Stimulated activated CD8-positive, alpha-beta memory T cell treated with anti-CD3 and anti-CD28 coated beads, Interleukin-7, amount 100 ng/mL, for 48 hours (primary cell): ENCODE measurements around the gene PFKM.
"Not testable (repeated sequence)": the region's sequence is repeated elsewhere in the genome, so short reads cannot be mapped to it uniquely, and the experiment has no call there.

Experiments used
- DNase-seq, 2 donors: peaks; one replicate each; pipeline ENCODE4 v3.0.0-alpha.2; 2020; ENCODE audit warnings: low read depth in 1 of 2; ENCODE audit errors: extremely low read depth in 1 of 2

The PFKM gene

GRCh38 chr12:48155786-48156185 lies 36.6 kb downstream of the PFKM start:
- not testable (repeated sequence) for DNase-seq

GRCh38 chr12:48156652-48157017 lies 37.5 kb downstream of the PFKM start:
- no peak for DNase-seq

GRCh38 chr12:48157018-48157888 lies 38.1 kb downstream of the PFKM start, which contains the start of gene ASB8:
Gene ASB8 (minus strand): TSS chr12:48157515. CDS start chr12:48153496, 4,019 bp downstream.
- peak; percentile 95 to 98 for DNase-seq

- DNase-seq = peak in 1 of 2 donors; percentile 10
Measured at GRCh38 chr12:48157889-48158370, 38.8 kb downstream of the PFKM start.

GRCh38 chr12:48160046-48160445 lies 40.9 kb downstream of the PFKM start:
- no peak for DNase-seq

- no peak for DNase-seq
Measured at GRCh38 chr12:48160807-48161206, 41.6 kb downstream of the PFKM start.

GRCh38 chr12:48163150-48163747 lies 44.1 kb downstream of the PFKM start:
- DNase-seq = no peak

- no peak for DNase-seq
Measured at GRCh38 chr12:48164451-48164850, 45.3 kb downstream of the PFKM start.

- DNase-seq = no peak
Measured at GRCh38 chr12:48165089-48165981, 46.2 kb downstream of the PFKM start.

- DNase-seq = no peak
Measured at GRCh38 chr12:48169011-48169410, 49.8 kb downstream of the PFKM start.

- no peak for DNase-seq
Measured at GRCh38 chr12:48175613-48176416, 56.7 kb downstream of the PFKM start.

- no peak for DNase-seq
Measured at GRCh38 chr12:48176417-48176751, 57.2 kb downstream of the PFKM start.

- DNase-seq = no peak
Measured at GRCh38 chr12:48177982-48178381, 58.8 kb downstream of the PFKM start.

- no peak for DNase-seq
Measured at GRCh38 chr12:48179466-48179865, 60.3 kb downstream of the PFKM start.

GRCh38 chr12:48180424-48180823 lies 61.3 kb downstream of the PFKM start:
- DNase-seq = no peak

- DNase-seq = no peak
Measured at GRCh38 chr12:48180857-48181495, 61.8 kb downstream of the PFKM start.

- no peak for DNase-seq
Measured at GRCh38 chr12:48182631-48183030, 63.5 kb downstream of the PFKM start.

GRCh38 chr12:48183091-48183875 lies 64.1 kb downstream of the PFKM start, which contains the start of gene CCDC184:
Gene CCDC184 (plus strand): TSS chr12:48183644. CDS start chr12:48184123, 479 bp downstream.
- DNase-seq = peak; percentile 46 to 53
